ENCODE measurements around the gene DNAJC8.

Gene DNAJC8, protein sequence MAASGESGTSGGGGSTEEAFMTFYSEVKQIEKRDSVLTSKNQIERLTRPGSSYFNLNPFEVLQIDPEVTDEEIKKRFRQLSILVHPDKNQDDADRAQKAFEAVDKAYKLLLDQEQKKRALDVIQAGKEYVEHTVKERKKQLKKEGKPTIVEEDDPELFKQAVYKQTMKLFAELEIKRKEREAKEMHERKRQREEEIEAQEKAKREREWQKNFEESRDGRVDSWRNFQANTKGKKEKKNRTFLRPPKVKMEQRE

DNA sequence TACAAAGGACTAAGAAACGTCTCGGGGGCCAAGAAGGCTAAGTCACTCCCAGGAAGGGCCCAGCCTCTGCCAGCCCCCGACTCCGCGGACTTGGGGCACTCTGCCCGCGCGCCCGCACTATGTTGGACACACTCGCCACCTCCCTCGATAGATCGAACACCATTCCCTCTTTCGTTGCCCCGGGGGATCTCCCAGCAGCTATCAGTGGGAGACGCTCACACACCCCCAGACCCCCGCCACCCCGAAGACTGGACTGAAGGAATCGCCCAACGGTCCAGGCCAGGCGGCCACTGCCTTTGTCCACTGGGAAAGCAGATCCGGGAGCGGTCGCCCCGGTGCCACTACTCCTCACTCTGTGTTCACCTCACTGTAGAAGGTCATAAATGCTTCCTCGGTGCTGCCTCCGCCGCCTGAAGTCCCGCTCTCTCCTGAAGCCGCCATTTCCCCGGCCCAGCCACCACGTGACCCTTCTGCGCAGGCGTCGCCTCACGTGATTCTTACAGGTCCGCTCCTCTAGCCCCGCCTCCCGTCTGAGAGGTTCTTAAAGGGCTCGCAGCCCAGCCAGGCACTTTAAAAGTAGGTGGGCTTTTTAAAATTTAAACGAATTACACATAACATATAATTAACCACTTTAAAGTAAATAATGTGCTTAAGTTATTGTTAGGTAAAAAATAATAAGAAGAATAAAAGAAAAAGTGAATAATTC, at the start of gene DNAJC8:
TSS of gene DNAJC8 (minus strand) at position 472 of the 706 bp plus-strand sequence. CDS start at position 441, 31 bp downstream.
- DNase-seq (ENCODE audit: low read depth in 2 of 3, low spot score in 2 of 3) = peak; percentile 79 to 89 (median 82)

DNA sequence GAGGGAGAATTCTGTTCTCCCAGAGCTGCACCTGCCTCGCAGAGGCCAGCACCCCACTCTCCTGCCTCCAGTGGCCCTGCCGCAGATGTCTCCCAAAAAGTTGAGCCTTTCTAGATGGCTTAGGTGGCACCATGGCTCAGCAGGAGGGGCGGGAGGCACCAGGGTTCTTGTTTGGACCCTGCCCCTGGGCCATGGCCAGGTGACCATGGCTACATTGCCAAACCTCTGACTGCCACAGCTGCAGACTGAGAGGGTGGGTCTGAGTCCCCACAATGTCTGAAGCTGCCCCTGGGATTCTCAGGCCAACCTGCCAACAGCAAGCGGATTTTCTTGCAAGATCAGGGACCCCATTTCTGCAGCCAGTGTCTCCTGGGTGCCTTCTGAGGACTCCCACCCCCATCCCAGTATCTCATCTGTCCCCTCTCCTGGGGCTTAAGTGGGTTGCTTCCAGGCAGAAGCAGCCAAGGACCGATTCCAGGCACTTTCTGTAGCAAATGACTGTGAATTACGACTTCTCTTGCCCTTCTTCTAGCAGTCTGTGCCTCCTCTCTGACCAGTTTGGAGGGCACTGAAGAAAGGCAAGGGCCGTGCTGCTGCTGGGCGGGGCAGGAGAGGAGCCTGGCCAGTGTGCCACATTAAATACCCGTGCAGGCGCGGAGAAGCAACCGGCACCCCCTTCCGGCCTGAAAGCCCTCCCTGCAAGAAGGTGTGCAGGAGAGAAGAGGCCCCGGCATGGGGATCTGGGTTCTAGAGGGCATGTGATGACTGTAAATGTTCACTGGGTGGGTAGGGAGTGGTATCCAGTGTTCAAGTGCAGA, 49.0 kb upstream of the DNAJC8 start:
- no peak for DNase-seq (ENCODE audit: low read depth in 2 of 3, low spot score in 2 of 3)

DNA sequence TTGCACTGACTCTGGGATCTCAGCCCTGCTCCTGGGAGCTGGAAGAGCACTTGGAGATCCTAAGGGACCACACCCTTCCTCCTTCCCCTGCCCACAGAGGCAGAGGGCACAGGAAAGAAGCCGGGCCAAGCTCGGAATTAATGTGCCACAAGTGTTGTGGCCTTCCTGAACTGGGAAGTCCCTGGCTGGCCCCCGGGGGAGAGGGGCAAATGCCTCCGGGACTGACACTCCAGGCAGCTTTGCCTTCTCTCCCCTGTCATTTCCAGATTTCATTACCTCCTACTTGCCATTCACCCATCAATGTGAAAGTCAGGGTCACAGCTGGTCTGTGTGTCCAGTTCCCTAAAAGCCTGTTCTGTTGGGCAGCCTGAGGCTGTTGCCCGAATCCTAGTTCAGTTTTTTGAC, 48.1 kb upstream of the DNAJC8 start:
- no peak for DNase-seq (ENCODE audit: low read depth in 2 of 3, low spot score in 2 of 3)

DNA sequence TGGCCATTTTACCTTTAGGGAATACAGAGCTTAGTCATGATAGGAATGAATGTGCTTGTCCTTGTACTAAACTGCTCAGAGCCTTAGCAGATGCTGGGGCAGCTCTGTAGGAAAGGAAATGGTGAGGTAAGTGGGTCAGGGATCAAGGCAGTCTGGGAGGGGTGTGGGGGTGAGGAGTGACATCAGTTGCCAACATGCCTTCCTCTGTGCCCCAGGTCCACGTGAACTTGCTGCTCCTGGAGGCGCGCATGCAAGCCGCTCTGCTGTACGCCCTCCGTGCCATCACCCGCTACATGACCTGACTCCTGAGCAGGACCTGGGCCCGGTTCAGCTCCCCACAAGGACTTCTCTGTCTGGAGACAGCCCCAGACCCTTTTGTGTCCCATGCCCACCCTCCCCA, 47.7 kb upstream of the DNAJC8 start:
- DNase-seq (ENCODE audit: low read depth in 2 of 3, low spot score in 2 of 3) = no peak

DNA sequence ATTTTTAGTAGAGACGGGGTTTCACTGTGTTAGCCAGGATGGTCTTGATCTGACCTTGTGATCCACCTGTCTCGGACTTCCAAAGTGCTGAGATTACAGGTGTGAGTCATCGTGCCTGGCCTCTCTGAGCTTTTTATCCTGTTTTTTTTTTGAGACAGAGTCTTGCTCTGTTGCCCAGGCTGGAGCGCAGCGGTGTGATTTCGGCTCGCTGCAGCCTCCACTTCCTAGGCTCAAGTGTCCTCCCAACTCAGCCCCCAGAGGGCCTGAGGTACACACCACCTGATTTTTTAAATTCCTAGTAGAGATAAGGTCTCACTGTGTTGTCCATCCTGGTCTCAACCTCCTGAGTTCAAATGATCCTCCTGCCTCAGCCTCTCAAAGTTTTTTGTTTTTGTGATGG, 46.9 kb upstream of the DNAJC8 start:
- no peak for DNase-seq (ENCODE audit: low read depth in 2 of 3, low spot score in 2 of 3)

DNA sequence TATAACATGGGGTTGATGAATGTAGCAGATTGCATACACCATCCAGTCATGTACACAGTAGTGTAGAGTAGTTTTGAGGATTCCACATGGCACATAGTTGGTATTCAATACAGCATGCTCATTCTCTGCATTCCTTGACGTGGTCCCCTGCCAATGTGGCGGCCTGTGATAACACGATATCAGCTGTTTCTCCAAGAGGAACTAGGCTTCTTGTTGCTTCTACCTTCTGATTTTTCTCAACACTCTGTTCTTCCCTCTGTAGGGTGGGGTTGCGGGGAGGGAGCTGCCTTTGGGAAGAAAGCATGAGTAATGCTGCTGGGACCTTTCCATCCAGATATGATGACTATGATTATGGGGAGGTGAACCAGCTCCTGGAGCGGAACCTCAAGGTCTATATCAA, 45.9 kb upstream of the DNAJC8 start:
- no peak for DNase-seq (ENCODE audit: low read depth in 2 of 3, low spot score in 2 of 3)

DNA sequence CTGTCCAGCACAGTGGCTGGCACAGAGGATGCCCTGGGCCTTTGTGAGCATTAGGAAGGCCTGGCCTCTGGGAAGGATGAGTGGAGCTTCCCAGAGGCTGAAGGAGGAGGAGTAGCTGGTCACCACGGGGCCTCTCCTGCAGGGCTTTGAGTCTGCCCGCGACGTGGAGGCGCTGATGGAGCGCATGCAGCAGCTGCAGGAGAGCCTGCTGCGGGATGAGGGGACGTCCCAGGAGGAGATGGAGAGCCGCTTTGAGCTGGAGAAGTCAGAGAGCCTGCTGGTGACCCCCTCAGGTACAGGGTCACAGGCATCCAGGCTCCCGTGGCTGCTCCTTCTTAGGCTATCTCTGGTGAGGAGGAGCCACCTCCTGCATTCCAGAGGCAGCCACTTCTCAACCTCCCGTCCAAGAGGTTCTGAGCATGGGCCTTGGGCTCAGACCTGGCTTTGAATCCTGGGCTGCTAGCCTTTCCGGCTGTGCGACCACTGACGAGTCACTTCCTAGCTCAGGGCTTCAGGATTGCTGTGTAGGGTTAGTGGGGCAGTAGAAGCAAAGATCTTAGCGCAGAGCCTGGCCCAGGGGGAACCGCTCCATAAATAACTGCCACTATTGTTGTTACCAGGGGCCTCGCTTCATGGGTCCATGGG, 40.5 kb upstream of the DNAJC8 start:
- DNase-seq (ENCODE audit: low read depth in 2 of 3, low spot score in 2 of 3) = no peak

DNA sequence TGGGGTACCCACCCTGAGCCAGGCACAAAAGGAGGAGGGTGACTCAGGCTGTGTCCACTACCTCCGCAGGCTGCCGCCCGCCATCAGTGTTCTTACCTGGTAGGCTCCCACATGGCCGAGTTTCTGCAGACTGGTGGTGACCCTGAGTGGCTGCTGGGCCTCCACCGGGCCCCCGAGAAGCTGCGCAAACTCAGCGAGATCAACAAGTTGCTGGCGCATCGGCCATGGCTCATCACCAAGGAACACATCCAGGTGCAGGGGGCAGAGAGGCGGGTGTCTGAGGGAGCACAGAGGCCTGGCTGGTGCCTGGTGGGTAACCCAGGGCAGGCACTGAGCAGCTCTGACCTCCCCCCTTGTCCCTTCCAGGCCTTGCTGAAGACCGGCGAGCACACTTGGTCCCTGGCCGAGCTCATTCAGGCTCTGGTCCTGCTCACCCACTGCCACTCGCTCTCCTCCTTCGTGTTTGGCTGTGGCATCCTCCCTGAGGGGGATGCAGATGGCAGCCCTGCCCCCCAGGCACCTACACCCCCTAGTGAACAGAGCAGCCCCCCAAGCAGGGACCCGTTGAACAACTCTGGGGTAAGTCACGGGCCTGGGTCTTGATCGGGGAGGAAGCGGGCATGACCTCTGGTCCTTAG, 39.5 kb upstream of the DNAJC8 start:
- no peak for DNase-seq (ENCODE audit: low read depth in 2 of 3, low spot score in 2 of 3)

DNA sequence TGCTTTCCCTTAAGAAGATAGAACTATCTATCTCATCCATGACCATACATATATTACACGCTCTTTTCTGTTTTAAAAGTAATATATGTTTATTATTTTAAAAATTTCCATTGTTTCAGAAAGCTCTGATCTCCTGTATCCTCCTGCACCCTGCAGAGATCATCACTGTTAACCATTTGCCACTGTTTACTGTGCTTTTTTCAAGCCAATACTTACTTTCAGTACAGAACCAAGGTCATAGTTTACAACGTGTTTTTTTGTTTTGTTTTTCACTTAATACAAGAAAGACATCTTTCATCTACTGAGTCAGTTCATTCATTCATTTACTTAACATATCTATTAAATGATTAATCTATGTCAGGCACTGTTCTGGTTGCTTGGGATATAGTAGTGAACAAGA, 36.7 kb upstream of the DNAJC8 start:
- no peak for DNase-seq (ENCODE audit: low read depth in 2 of 3, low spot score in 2 of 3)

DNA sequence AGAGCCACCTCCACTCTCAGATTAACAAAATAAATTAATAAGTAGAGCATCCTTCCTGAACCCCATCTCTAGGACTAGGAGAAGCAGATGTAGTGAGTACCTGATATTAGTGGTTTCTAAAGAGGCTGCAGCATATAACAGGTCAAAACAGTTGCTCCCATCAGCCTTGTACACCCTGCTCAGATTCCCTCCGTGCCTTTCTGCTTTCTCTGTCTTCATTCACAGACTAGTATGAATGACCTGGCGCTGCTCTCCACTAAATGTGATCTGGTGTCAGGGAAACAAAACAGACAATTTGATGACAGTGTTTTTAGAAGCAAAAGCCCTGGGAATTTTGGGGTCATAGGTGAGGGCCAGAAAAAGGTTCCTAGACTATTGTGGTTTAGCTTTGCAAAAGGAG, 34.8 kb upstream of the DNAJC8 start:
- DNase-seq (ENCODE audit: low read depth in 2 of 3, low spot score in 2 of 3) = no peak

DNA sequence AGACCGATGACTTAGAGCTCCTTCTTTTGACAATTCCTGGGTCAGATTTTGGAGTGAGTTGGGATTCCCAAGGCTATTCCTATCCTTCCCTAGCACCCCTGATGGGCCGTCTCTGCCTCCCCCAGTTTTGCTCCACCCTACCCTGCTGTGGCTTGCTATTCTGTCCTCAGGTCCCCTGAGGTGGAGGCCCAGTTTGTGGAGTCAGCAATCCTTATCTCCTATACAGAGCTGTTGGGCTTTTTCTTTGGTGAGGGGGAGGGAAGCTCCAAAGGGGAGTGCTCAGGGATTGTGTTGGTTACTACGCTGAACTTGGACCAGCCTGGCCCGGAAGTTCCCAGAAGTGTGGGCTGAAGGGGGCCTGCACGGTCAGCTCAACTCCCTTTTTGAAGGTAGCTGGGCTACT, 34.1 kb upstream of the DNAJC8 start:
- no peak for DNase-seq (ENCODE audit: low read depth in 2 of 3, low spot score in 2 of 3)

DNA sequence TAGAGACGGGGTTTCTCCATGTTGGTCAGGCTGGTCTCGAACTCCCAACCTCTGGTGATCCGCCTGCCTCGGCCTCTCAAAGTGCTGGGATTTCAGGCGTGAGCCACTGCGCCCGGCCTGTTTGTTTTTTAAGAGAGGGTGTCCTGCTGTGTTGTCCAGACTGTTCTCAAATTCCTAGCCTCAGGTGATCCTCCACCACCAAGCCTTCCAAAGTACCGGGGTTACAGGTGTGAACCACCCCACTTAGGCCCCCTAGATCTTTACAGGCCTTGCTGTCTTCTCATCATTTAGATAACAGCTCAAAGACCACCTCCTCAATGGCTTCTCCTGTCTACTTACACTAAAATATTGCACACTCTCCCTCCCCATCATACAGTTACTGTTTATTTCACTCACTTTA, 32.7 kb upstream of the DNAJC8 start:
- no peak for DNase-seq (ENCODE audit: low read depth in 2 of 3, low spot score in 2 of 3)

DNA sequence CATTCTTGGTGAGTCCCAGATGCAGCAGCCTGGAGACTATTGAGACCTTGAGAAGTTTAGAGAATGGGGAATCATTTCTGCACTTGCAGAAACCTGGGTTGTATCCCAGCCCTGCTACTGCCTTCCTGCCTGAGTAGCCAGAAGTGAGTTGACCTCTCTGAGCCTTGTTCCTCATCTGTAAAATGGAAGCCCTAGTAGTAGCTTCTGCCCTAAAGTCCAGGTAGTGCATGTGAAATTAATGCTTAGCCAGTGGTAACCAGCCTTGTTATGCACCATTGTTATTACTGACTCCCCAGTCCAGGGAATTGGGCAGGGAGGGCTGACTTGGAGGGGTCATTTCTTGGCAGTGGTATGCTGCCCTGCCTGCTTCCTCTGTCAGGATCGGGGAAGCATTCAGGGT, 32.1 kb upstream of the DNAJC8 start:
- no peak for DNase-seq (ENCODE audit: low read depth in 2 of 3, low spot score in 2 of 3)

DNA sequence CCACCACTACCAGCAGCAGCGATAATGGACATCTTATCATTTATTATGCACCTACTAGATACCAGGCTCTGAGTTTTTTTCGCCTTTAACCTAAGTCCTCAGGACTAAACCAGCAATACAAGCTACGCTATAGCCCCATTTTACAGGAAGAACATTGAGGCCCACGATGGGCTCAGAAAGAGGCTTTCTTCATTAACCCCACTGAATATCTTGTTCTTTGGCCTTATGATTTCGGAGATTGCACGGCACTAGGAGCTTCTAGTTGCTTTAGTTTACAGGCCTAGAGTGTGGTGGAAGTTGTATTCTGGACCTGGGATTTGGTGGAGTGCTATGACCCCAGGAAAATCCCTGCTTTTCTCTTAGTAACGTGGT, 28.0 kb upstream of the DNAJC8 start:
- DNase-seq (ENCODE audit: low read depth in 2 of 3, low spot score in 2 of 3) = no peak

DNA sequence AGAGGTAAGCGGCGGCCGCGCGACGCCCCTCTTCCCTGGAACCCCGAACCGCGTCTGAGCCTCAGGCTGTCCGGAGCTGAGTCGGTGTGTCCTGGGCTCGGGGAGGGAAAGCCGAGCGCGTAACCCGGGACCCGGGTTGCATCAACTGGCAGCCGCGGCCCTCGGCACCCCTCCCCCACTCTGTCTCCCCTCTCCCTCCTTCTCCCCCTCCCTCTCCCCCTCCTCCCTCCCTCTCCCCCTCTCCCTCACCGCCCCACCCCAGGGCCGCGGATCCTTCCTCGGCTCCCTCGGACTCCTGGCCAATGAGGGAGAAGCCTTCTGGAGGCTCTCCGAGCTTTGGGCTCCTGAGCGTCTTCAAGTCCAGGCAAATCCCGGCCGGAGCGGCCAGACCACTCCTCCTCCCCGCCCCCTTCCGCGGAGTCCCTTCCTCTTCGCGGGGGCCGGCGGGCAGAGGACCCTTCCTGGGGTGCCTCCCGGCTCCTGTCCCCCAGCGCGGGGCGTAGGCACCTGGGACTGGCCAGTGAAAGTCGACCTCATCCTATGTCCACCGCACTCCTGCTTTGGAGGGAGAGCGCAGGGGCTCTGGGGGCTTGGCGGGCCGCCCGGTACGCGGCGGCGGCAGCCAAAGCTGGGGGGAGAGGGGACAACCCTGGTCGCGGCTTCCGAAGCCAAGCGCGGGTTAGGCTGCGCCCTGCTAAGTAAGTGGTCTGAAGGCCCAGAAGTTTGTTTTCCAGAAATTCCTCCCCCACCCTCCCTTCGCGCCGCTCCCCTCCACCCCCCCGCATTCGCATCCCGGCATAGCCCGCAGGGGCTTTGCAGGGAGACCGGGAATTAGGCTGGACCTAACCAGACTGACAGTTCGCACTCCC, 27.3 kb upstream of the DNAJC8 start:
- DNase-seq (ENCODE audit: low read depth in 2 of 3, low spot score in 2 of 3) = no peak

DNA sequence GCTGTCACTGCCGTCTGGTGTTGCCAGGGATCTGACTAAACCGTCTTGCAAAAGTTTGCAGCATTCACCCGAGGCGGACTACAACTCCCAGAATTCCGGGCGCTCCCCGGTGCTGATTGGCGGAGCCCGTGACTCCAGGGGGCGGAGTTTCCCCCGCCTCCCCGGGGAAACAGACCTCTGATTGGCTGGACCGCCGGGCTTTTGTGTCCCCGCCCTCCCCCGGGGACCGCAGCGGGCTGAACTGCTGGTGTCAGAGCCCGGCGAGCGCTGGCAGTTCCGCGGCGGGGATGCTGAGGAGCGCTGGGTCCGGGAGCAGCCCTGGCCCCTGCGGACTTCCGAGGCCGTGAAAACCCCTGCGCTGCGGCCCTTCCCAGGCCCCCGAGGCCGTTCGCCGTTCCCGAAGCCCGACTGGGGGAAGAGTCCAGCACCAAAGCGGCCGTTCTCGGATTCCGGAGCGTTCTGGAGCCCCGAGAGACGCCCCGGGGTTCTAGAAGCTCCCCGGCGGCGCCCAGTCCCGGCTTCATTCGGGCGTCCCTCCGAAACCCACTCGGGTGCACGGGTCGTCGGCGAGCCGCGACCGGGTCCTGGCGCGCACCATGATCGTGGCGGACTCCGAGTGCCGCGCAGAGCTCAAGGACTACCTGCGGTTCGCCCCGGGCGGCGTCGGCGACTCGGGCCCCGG, 26.6 kb upstream of the DNAJC8 start, which contains the start of gene SESN2:
TSS of gene SESN2 (plus strand) at position 267 of the 682 bp plus-strand sequence. CDS start at position 597, 330 bp downstream.
- DNase-seq (ENCODE audit: low read depth in 2 of 3, low spot score in 2 of 3) = peak; percentile 95 to 99 (median 99)

DNA sequence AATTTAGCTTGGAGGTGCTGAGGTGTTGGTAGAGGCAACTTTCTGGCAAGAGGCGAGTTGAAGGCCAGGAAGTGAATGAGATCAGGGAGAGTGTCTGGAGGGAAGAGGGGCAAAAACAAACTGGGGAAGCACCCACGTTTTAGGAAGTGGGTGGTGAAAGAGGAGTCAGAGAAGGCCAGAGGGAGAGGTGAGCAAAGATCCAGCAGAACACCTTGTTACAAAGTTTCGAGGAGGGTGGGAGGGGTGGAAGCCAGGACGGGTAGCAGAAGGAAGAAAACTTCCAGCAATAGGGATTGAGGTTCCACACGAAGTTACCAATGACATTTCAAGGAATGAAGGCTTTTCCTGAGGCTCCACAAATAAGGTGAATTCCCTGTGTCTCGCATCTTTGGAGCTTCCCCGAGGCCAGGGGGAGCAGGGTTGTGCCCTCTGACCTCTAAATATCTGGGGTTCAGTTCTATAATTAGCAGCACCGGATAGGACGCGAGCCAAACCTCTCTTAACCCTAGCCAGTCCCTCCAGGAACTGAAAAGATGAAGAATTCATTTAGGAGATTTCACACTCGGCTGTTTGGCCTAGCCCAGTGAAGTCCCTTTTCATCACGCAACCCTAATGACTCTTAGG, 25.9 kb upstream of the DNAJC8 start:
- no peak for DNase-seq (ENCODE audit: low read depth in 2 of 3, low spot score in 2 of 3)

DNA sequence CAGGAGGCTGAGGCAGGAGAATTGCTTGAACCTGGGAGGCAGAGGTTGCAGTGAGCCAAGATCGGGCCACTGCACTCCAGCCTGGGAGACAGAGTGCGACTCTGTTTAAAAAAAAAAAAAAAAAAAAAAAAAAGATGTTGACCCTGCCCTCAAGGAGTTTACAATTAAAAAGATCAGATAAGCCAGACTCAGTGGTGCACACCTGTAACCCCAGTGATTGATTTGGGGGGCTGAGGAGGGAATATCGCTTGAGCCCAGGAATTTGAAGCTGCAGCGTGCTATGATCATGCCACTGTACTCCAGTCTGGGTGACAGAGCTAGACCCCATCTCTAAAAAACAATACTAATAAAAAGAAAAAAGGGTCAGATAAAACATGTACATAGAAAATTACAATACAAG, 24.9 kb upstream of the DNAJC8 start:
- DNase-seq (ENCODE audit: low read depth in 2 of 3, low spot score in 2 of 3) = no peak

DNA sequence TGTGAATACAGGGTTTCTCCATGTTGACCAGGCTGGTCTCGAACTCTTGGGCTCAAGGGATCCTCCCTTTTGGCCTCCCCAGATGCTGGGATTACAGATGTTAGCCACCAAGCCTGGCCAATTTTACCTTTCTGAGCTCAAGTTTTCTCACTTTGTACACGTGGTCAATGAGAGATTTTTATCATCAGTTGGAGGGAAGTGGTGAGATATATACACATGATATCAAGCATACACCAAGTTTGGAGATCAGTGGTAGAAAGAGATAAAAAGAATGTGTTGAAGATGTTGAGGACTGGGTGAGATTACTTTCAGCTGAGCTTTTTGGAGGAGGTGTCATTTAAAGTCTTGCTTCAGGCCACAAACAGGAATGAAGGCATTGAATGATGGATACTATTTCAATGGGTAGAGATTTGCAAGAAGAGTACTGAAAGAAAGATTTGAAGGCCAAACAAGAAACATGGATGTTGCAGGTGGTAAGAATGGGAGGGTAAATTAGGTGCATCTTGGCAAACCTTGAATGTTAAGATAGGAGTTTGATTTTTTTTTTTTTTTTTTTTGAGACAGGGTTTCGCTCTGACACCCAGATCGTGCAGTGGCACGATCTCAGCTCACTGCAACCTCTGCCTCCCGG, 23.5 kb upstream of the DNAJC8 start:
- DNase-seq (ENCODE audit: low read depth in 2 of 3, low spot score in 2 of 3) = no peak
